ENCODE results near the gene IGFL2.
"Not testable (repeated sequence)": the region's sequence is repeated elsewhere in the genome, so short reads cannot be mapped to it uniquely, and the experiment has no call there.

IGFL2 gene

DNA sequence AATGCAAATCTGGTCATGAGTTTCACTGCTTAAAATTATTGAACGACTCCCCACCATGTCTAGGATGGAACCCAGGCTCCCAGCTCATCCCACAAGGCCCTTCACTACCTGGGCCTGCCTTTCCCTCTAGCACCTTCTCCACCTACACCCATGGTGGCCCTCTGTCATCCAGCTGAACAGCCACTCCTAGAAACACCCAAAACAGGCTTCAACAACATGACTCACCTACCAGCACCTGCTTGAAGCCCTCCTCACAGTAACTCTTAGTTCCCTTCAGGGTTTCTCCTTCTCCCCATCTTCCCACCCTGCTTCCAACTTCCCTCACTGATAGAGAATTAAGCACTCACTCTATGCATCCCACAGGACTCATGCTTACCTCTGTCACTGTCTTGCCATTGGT lies 6.6 kb upstream of the IGFL2 start:
- DNase-seq (ENCODE audit: low read depth in 2 of 3, low spot score in 1 of 3) = no peak

DNA sequence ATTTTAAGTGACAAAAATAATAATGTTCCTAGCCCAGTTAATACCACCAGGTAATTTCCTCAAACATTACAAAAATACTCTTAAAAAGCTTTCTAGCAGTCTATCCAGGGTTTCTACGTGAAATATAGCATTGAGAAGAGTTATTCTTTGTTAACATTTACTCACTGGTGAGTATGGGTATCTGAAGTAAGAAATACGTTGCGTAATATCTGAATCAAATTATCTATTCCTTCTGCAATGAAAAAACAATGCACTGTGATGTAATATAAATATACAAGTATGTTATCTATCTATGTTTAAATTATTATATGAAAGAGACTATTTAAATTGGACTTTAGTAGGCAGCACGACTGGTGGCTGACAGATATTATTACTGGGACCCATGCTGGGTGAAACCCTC lies 5.7 kb upstream of the IGFL2 start:
- no peak for DNase-seq (ENCODE audit: low read depth in 2 of 3, low spot score in 1 of 3)

DNA sequence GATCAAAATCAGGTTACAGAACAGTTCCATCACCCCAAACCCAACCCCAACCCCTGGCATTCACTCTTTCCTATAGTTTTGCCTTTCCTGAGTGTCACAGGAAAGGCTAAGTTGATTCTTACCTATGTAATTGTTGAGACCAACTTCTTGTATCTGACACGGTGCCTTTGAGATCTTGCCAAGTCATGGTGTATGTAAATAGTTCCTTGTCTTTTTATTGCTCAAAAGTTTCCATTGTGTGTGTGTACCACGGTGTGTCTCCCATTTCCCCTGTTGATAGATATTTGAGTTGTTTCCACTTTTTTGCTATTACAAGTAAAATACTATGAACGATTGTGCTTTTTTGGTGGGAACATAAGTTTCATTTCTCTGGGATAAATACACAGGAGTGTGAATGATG lies 3.3 kb upstream of the IGFL2 start:
- no peak for DNase-seq (ENCODE audit: low read depth in 2 of 3, low spot score in 1 of 3)

DNA sequence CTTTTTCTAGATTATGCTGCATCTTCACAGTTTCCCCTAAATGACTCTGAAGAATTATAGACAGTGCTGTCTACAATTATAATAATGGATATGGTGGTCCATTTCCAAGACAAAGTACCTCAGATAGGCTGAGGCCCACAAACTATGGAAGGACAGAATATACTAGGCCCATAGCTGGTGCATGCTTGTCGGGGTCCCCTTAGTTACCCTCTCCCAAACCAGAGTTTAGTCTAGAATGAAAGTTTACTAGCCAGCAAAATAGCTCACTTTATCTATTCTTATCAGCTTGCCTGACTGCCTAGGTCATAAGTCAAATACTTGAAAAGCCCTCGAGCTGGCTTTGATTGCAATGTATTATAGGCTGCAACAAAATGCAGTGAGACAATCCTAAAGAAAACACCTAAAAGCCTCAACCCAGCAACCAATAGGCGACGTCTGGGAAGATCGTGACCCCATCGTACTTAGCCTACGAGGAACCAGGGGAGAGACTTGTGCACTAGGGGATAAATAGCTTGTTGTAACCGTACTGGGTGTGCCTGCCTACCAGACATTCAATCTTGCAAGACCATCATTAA lies 785 bp upstream of the IGFL2 start:
- no peak for DNase-seq (ENCODE audit: low read depth in 2 of 3, low spot score in 1 of 3)

DNA sequence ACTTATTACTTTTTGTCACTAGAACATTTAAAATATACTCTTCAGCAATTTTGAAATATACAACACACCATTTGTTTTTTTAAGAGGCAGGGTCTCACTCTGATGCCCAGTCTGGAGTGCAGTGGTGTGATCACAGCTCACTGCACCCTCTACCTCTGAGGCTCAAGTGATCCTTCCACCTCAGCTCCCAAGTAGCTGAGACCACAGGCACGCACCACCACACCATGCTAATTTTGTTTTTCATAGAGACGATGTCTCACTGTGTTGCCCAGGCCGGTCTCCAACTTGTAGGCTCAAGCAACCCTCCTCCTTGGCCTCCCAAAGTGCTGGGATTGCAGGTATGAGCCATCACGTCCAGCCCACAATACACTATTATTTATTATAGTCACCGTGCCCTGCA lies 2.6 kb downstream of the IGFL2 start:
- DNase-seq (ENCODE audit: low read depth in 2 of 3, low spot score in 1 of 3) = no peak

DNA sequence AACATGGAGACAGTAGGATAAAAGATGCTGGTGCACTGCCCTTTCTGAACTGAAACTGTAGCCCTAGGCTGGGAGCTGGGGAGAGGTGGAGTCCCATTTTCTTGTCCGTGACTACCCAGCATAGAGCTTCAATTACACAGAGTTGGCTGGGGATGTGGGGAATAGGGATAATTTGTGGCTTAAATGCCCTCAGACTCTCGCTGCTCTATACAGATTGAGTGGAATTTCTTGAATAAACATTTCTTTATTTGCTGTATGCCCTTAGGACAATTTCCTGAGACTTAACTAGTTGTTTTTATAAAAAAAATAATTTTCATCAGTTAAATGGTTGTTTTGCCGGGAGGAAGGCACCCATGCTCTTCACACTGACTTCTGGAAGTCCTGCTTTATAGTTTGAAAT lies 7.2 kb downstream of the IGFL2 start:
- DNase-seq (ENCODE audit: low read depth in 2 of 3, low spot score in 1 of 3) = no peak

DNA sequence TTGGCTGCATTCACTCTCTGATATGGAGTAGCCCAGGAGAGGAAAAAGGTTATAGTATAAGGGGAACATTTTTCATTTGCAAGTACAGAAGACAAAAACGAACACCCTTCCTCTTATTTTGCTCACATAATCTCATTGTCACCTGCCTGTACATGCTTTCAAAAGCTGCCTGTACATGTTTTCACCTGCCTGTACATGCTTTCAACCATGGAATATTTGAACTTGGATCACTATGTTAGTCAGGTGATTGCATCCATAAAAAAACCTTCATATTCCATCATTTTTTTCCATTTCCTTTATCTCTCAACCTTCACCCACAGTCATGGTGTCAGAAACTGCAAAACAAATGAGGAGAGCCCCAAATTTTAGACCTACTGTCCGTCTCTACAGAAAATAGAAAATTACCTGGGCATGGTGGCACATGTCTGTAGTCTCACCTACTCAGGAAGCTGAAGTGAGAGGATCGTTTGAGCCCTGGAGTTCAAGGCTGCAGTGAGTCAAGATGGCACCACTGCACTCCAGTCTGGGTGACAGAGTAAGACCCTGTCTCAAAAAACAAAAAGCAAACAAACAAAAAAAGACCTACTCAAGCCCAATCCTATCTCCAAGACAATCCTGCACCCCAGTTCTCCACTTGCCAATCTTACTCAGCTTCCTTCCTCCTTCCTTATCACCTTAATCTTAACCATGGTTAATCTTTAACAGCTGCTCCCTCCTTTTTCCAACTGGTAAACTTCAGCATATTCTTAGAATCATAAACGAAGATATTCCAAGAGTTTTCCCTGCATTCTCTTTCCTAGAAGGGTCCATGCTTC lies 11.6 kb downstream of the IGFL2 start:
- DNase-seq (ENCODE audit: low read depth in 2 of 3, low spot score in 1 of 3) = no peak

DNA sequence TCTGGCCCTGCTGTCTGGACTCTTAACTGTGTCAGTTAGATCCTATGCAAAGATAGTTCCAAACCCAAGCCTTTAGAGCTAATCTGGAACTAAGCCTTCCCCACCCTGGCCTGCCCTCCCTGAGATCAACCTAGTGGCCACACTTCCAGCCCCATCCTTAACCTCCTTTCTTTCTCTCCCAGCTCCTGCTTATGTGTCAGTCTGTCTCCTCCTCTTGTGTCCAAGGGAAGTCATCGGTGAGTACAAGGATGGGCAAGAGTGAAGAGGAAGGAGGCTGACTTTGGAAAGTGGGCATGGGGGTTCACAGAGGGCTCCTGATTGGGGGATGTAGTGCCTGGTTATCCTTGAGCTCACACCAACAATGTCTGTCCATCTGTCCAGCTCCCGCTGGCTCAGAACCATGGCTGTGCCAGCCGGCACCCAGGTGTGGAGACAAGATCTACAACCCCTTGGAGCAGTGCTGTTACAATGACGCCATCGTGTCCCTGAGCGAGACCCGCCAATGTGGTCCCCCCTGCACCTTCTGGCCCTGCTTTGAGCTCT lies 12.3 kb downstream of the IGFL2 start:
- no peak for DNase-seq (ENCODE audit: low read depth in 2 of 3, low spot score in 1 of 3)

DNA sequence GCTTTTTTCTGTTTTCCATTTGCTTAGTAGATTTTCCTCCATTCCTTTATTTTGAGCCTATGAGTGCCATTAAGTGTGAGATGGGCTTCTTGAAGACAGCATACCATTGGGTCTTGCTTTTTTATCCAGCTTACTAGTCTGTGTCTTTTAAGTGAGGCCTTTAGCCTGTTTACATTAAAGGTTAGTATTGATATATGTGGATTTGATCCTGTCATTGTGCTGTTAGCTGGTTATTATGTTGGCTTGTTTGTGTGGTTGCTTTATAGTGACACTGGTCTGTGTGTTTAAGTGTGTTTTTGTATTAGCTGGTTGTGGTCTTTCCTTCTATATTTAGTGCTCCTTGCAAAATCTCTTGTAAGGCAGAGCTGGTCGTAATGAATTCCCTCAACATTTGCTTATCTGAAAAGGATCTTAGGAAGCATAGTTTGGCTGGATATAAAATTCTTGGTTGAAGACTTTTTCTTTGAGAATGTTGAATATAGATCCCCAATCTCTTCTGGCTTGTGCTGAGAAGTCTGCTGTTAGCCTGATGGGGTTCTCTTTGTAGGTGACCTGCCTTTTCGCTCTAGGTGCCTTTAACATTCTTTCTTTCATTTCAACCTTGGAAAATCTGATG lies 13.7 kb downstream of the IGFL2 start:
- DNase-seq (ENCODE audit: low read depth in 2 of 3, low spot score in 1 of 3) = not testable (repeated sequence)

DNA sequence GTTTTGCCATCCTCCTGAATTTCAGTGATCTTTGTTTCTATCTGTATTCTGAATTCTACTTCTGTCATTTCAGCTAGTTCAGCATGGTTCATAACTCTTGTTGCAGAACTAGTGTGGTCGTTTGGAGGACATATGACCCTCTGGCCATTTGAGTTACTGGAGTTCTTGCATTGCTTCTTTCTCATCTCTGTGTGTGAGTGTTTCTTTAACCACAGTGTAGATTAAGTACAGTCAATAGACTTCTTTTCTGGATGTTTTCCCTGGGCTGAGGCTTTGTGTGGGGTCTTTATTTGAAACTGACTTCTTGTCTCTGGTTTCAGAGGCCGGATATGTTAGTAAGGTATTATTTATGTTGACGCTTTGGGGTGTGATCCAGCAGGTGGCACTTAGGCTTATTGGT lies 14.7 kb downstream of the IGFL2 start:
- DNase-seq (ENCODE audit: low read depth in 2 of 3, low spot score in 1 of 3) = no peak

DNA sequence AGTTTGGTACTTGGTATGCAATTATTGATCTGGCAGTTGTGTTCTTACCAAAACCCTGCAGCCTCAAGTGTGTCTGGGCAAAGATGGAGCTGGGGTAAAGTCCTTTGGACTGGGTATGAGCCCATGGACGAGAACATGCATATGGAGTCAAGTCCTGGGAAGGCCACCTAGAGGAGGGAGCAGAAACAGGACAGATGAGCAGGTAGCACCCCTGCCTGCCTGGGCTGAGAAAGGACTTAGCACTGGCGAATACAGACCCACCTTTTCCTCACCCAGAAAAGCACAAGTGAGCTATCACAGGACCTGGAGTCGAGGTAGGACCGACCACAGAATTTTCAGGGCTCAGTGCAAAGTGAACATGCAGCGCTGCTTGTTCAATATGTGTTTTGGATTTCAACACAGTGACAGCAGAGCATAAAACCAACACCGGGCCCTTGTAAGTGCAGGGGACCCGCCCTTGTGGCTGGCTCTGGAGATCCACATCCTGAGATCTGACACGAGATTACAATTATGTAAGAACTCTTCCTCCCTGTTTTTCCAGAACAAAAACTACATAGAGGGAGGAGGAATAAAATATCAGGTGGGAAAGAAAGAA lies 25.9 kb downstream of the IGFL2 start:
- no peak for DNase-seq (ENCODE audit: low read depth in 2 of 3, low spot score in 1 of 3)

DNA sequence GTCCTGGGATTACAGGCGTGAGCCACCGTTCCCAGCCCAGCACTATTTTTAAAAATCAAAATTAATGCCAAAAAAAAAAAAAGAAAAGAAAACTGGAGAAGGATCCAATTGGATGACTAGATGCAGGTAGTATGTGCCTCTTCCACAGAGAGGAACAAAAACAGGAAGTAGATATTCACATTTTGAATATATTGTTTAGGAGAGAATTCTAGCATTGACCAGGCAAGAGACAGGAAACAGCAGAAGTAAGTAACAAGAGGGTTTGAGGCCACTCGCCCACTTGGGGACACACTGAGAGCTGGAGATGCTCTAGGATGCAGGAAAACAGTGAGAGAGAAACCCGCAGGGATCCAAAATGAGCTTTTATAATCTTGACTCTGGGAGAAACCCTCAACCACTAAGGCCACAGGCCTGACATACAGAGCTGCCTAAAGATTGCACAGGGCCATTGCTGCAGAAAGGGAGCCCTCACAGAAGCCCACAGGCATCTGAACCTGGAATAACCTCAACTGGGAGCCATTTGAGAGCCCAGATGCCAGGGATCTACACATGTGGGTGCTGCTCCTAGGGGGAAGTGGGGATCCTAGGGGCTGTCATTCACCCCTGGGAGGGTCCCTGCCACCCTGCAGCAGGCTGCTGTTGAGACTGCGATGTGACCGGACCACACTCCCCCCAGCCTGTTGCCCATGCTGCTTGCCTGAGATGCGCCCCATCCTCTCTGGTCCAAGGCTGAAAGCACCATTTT lies 28.2 kb downstream of the IGFL2 start:
- no peak for DNase-seq (ENCODE audit: low read depth in 2 of 3, low spot score in 1 of 3)

DNA sequence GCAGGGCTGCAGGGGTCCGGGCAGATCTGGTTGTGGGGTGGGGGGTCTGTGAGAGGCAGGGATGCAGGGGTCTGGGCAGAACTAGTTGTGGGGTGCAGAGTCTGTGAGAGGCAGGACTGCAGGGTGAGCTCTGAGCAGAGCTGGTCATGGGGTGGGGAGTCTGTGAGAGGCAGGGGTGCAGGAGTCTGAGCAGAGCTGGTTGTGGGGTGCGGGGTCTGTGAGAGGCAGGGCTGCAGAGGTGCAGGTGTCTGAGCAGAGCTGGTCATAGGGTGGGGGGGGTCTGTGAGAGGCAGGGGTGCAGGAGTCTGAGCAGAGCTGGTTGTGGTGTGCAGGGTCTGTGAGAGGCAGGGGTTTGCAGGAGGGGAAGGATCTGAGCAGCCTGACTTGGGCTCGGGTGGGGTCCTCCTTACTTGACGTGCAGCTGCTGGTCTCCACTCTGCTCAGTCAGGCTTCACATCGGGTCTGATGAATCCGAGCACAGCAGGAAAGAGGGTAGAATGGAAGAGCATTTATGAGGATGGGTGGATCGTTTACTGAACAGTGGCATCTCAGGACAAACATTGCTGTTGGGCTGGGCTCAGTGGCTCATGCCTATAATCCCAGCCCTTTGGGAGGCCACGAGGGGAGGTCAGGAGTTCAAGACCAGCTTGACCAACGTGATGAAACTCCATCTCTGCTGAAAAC lies 31.2 kb downstream of the IGFL2 start:
- no peak for DNase-seq (ENCODE audit: low read depth in 2 of 3, low spot score in 1 of 3)

DNA sequence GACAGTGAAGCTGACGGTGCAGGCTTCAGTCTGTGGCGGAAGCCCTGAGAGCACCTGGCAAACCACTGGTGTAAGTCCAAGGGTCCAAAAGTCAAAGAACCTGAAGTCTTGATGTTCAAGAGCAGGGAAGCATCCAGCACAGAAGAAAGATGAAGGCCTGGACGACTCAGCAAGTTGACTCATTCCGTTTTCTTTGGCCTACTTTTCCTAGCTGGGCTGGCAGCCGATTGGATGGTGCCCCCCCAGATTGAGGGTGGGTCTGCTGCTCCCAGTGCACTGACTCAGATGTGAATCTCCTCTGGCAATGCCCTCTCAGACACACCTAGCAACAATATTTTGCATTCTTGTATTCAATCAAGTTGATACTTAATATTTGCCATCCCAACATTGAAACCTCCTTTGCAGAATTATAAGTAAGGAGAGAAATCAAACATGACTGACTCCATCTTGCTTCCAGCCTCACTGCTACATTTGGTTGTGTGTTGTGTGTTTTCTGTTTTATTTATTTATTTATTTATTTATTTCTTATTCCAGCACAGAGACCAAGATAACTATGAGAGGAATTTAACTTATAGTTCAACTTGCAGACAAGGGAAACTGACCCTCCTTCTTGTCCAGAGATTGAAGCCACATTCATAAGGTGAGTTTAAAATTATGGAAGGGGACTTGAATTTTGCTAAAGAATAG lies 32.8 kb downstream of the IGFL2 start:
- DNase-seq (ENCODE audit: low read depth in 2 of 3, low spot score in 1 of 3) = no peak

DNA sequence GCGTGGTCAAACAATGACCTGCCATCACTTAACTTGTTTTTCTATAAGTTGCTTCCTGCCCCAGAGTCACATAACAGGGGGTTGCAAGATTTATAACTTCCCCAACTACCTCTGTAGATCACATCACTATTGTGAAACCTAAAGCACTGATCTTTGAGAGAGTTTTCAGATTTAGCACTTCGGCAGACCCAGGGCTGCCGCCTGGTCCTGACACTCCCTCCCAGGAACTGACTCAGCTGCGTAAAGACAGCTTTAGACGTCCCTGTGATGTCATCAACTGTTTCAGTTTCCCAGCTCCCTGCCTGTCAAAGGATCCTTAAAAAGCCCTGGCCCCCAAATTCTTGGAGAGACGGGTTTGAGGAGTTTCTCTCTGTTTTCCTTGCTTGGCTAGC lies 33.3 kb downstream of the IGFL2 start:
- DNase-seq (ENCODE audit: low read depth in 2 of 3, low spot score in 1 of 3) = no peak

DNA sequence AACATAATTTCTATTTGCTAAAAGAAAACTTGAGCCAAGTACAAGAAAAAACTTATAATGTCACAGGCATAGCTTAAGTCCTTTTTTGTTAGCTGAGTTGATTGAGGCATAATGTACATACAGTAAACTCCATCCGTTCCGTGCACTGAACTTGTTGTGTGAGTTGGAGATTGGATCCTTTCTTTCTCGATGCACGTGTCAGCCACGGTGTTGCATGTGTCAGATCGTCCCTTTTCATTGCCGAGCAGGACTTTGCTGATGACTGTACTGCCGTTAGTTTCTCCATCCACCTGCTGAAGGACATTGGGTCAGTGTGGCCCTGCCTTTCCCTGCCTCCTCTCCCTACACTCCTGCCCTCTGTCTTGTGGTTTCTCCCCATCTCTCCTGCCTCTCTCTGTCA lies 34.4 kb downstream of the IGFL2 start:
- no peak for DNase-seq (ENCODE audit: low read depth in 2 of 3, low spot score in 1 of 3)

DNA sequence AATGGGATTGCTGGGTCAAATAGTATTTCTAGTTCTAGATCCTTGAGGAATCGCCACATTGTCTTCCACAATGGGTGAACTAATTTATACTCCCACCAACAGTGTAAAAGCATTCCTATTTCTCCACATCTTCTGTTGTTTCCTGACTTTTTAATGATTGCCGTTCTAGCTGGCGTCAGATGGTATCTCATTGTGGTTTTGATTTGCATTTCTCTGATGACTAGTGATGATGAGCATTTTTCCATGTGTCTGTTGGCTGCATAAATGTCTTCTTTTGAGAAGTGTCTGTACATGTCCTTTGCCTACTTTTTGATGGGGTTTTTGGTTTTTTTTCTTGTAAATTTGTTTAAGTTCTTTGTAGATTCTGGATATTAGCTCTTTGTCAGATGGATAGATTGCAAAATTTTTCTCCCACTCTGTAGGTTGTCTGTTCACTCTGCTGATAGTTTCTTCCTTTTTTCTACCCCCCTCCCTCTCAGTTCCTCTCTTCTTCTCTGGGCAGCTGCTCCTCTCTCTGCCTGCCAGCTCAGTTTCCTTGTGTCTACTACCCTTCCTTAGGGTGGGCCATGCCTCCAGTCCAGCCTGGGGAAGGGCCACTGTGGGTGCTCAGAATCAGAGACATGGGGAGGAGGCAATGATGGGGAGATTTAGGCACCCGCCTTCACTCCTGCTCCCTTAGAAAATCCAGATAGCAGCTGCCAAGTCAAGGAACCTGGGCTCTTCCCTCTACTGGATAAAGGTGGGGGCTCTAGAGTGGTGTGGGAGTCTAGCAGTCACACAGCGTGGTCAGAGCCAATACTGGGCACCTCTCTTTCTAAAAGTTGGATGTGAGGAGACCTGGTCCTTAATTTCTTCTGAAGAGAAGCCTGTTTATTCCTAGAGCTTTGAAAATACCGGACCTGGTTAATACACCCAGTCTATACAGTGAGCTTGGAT lies 37.0 kb downstream of the IGFL2 start:
- DNase-seq (ENCODE audit: low read depth in 2 of 3, low spot score in 1 of 3) = not testable (repeated sequence)

DNA sequence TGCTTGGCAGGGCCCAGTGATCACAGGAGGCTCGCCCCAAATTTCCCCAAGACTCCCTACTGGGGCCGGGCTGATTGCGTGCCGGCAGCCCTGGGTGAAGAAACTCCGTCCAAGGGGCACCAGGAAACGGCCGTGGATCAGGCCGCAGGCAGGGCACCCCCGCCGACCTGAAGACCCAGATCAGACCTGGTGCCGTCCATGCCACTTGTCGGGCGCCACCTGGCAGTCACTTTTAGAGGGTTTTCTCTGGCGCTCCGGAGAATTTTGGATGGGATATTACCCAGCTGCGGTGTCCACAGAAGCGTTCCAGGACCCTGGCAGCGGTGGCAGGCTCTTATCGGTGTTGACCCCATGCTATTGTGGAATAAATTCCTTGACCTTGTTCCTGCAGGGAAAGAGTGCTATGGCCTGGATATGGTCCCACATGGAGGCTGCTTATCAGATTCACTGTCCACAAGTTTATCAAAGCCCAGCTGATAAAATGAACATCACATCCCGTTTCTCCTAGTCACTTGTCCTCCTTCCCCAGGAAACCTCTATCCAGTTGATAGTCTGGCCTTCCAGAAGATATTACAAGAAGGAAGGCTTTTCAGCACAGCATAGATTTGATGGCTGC lies 38.2 kb downstream of the IGFL2 start:
- DNase-seq (ENCODE audit: low read depth in 2 of 3, low spot score in 1 of 3) = no peak

DNA sequence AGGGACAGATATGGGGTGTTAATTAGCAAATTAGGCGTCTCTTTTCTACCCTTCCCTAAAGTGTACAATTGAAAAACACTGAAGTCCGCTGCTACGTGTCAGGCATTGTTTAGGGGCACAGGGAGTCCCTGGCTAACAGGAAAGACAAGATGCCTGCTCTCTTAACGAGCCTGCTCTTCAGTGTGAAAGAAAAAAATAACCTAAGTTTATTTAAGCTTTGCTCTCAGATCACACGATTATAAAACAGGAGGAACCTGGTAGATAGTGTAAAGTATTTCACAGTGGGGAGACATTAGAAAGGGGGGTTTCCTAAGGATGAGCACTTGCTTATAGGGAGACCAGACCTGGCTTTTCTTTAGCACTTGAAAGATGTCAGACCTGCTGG lies 38.7 kb downstream of the IGFL2 start:
- no peak for DNase-seq (ENCODE audit: low read depth in 2 of 3, low spot score in 1 of 3)
